ENCODE data around the gene PAX6.

PAX6 gene

DNA sequence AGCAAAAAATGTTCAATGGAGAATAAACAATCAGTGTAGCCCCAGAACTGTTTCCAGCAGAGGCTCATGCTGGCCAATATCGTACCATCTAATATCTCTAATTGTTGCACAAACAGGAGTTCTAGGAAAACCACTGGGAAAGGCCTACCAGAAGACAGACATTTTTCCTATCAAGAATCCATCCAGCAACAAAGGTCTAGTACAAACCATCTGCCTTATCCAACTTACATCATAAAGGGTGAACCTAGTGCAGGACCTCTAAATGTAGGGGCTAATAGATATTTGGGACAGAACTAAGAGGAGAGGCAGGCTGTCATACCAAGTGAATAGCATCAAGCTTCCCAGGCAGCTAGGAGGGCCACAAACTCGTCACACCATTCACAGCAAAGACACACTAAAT lies 18.7 kb downstream of the PAX6 start:
- DNase-seq (ENCODE audit: extremely low read depth, low read depth) = no peak
- no peak overlapping the region for H3K4me3 ChIP-seq (replicated peaks; ENCODE audit: low read depth, low read length)
- TF ChIP-seq, protein P1, sequence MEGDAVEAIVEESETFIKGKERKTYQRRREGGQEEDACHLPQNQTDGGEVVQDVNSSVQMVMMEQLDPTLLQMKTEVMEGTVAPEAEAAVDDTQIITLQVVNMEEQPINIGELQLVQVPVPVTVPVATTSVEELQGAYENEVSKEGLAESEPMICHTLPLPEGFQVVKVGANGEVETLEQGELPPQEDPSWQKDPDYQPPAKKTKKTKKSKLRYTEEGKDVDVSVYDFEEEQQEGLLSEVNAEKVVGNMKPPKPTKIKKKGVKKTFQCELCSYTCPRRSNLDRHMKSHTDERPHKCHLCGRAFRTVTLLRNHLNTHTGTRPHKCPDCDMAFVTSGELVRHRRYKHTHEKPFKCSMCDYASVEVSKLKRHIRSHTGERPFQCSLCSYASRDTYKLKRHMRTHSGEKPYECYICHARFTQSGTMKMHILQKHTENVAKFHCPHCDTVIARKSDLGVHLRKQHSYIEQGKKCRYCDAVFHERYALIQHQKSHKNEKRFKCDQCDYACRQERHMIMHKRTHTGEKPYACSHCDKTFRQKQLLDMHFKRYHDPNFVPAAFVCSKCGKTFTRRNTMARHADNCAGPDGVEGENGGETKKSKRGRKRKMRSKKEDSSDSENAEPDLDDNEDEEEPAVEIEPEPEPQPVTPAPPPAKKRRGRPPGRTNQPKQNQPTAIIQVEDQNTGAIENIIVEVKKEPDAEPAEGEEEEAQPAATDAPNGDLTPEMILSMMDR (IDR thresholded peaks at IDR 0.05; ENCODE audit: low read depth, low read length, missing control alignments) = no peak

DNA sequence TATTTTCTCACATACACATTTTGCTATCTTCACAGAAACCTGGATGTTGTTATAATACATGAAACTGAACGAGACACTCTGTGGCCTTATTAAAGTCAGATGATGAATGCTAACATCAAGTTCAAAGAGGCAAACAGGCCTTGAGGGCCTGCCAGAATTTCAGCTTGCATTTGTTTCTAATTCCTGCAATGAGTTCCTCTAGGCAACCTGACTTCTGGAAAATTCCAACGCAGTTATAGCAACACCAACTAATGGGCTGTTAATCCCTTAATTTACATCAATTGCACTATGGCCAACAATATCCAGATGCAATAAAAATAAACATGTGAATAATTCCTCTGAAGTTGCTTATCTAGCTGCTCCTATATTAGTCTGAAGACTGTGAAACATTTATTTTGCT lies 19.1 kb downstream of the PAX6 start:
- no peak for DNase-seq (ENCODE audit: extremely low read depth, low read depth)
- no peak overlapping the region for H3K4me3 ChIP-seq (replicated peaks; ENCODE audit: low read depth, low read length)
- TF ChIP-seq, protein P1 (IDR thresholded peaks at IDR 0.05; ENCODE audit: low read depth, low read length, missing control alignments) = no peak

DNA sequence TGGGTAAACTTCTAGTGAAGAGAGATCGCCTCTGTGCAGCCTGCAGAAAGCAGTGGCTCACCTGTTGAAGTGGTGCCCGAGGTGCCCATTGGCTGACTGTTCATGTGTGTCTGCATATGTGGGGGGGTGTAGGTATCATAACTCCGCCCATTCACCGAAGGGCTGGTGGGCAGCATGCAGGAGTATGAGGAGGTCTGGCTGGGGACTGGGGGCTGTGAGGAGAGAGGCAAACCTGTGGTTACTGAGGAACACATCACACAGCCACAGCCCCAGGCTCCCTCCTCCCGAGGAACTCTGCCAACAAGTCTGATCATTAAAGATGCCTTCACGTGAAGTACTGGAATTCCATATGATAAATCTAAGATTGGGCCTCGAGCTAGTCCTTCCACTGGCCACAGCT lies 20.5 kb downstream of the PAX6 start:
- DNase-seq (ENCODE audit: extremely low read depth, low read depth) = no peak
- H3K4me3 ChIP-seq (replicated peaks; ENCODE audit: low read depth, low read length) = no peak overlapping the region
- TF ChIP-seq, protein P1 (IDR thresholded peaks at IDR 0.05; ENCODE audit: low read depth, low read length, missing control alignments) = no peak

DNA sequence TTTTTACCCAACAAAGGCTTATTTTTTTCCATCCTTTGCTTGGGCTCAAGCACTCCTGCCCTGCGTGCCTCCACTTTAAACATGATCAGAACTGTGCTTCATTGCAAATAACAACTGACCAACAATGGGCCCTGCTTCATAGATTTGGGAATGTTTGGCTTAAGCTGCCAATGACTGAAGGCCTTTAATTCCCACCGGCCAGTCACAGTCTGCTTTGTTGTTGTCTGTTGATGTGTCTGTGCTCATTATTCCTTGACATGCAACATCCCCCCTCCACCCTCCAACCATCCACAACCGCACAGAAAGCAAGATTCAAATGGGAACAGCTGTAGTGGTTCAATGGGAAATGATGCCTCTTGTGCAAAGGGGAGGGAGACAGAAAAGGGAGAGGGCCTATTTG lies 23.0 kb downstream of the PAX6 start:
- TF ChIP-seq, protein P1 (IDR thresholded peaks at IDR 0.05; ENCODE audit: low read depth, low read length, missing control alignments) = no peak
- no peak overlapping the region for H3K4me3 ChIP-seq (replicated peaks; ENCODE audit: low read depth, low read length)
- DNase-seq (ENCODE audit: extremely low read depth, low read depth) = no peak

DNA sequence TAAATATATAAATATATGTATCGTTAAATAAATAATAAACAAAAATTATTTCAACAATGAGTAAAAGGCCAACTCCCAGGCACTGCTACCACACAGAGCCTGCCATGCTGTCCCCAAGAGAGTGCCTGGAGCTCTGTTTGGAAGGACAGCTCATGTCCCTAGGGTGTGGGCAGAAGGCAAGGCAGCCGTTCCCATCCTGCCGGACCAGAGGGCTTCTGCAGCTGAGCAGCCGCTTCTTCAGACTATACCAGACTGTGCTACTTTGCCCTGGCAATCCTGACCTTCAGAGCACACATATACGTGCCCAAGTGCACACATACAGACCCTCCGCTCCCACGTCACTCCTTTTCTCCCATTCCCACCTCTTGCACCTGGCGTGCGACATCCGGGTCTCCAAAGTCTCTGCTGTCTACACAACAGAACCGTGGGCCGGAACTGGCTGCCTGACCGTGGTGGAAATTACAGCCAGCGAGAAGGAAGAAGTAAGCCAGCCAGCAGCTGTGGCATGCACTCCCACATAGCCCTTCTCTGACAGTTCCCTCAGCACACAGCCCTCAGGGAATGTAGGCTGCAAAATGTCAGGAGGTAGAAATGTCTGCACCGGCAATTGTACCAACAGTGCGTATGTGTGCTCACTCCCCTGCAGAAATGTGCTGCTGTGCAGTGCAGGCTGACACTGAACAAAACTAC lies 24.0 kb downstream of the PAX6 start:
- no peak for DNase-seq (ENCODE audit: extremely low read depth, low read depth)
- TF ChIP-seq, protein P1 (IDR thresholded peaks at IDR 0.05; ENCODE audit: low read depth, low read length, missing control alignments) = no peak
- no peak overlapping the region for H3K4me3 ChIP-seq (replicated peaks; ENCODE audit: low read depth, low read length)

DNA sequence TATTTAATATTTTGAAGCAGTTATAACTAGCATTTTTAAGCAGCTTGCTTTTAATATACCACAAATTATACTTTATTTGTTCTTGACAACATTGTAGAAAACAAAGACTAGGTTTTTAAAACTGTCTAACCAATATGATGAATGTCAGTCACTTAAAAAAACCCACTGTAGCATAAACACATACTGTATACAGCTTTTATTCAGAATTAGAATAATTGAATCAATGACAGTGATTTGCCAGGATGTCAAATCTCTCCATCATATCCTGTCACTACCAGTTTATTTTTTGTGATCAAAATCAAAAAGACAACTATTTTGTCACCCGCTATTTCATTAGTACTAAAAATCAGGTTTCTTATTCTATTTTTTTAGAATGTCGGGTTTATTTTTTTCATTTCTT lies 26.5 kb downstream of the PAX6 start:
- TF ChIP-seq, protein P1 (IDR thresholded peaks at IDR 0.05; ENCODE audit: low read depth, low read length, missing control alignments) = no peak
- no peak overlapping the region for H3K4me3 ChIP-seq (replicated peaks; ENCODE audit: low read depth, low read length)
- DNase-seq (ENCODE audit: extremely low read depth, low read depth) = no peak

DNA sequence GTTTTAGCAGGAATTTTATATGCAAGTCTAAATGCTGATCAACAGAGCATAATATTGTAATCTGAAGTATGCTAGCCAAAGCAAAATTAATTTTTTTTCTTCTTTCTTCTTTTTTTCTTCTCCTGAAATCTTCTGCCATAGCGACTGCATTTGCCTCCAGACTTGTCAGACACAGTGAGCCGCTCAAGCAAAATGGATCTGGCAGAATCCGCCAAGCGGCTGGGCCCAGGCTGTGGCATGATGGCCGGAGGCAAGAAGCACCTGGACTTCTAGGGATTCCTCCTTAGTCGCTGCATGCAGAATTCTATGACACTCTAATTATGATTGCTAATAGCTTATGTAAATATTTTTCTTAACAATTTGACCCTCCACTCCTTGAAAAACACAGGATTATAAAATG lies 27.9 kb downstream of the PAX6 start:
- no peak for DNase-seq (ENCODE audit: extremely low read depth, low read depth)
- no peak overlapping the region for H3K4me3 ChIP-seq (replicated peaks; ENCODE audit: low read depth, low read length)
- TF ChIP-seq, protein P1 (IDR thresholded peaks at IDR 0.05; ENCODE audit: low read depth, low read length, missing control alignments) = no peak
